ENCODE measurements around the gene C17orf107.

DNA sequence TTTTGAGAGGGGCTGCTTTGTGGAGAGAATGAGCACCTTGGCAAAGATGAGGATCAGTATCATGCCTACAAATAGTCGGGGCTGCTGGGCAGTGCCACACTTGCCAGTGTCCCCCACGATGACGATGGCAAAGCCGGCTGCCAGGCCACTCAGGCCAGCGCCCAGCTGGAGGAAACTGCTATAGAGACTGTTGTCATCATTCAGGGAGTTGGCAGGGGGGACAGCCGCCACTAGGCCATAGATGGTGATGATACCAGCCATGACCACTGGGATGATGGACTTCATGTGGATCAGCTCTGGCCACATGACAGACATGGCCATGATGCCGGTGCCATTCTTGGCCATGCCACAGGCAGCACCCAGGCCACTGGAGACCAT is 42.4 kb upstream of the C17orf107 start:
- TF ChIP-seq, protein P1, sequence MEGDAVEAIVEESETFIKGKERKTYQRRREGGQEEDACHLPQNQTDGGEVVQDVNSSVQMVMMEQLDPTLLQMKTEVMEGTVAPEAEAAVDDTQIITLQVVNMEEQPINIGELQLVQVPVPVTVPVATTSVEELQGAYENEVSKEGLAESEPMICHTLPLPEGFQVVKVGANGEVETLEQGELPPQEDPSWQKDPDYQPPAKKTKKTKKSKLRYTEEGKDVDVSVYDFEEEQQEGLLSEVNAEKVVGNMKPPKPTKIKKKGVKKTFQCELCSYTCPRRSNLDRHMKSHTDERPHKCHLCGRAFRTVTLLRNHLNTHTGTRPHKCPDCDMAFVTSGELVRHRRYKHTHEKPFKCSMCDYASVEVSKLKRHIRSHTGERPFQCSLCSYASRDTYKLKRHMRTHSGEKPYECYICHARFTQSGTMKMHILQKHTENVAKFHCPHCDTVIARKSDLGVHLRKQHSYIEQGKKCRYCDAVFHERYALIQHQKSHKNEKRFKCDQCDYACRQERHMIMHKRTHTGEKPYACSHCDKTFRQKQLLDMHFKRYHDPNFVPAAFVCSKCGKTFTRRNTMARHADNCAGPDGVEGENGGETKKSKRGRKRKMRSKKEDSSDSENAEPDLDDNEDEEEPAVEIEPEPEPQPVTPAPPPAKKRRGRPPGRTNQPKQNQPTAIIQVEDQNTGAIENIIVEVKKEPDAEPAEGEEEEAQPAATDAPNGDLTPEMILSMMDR (IDR thresholded peaks at IDR 0.05) = no peak
- TF ChIP-seq POLR2A (IDR thresholded peaks at IDR 0.05) = no peak

Measured in esophagus squamous epithelium (tissue), 4 donors.